Measurements from ENCODE around the gene MAP10. TPM values are rescaled to one million over a fixed set of nuclear protein-coding genes. Genes with fewer than 3 reads are reported as not detected.
"Not testable (repeated sequence)": the region's sequence is repeated elsewhere in the genome, so short reads cannot be mapped to it uniquely, and the experiment has no call there.

The MAP10 gene
- total RNA-seq, 1 donor from 2014 or later: 2.1 TPM

GRCh38 chr1:232773752-232774151, 31.5 kb upstream of the MAP10 start:
- Histone ChIP-seq H3K9me3 (ENCODE audit: control insufficient read depth in 3 of 3, low read length in 3 of 3) (no peaks in the 10 kb centered on the region), H3K27ac (ENCODE audit: low read depth, low read length) (no peak overlapping the region), H3K9ac (ENCODE audit: low read depth in 1 of 3, low read length in 3 of 3) (no peak overlapping the region), H3K4me1 (ENCODE audit: control insufficient read depth in 3 of 3, insufficient read depth in 3 of 3, low read length in 3 of 3) (peaks cover 0 to 1% (median under 1%) of the 10 kb centered on the region in 3 donors), H3K36me3 (ENCODE audit: control insufficient read depth in 3 of 3, insufficient read depth in 3 of 3, low read length in 3 of 3) (no peaks in the 10 kb centered on the region), H3K27me3 (ENCODE audit: control insufficient read depth in 3 of 3, insufficient read depth in 3 of 3, low read length in 3 of 3) (no peaks in the 10 kb centered on the region), H3K4me3 (ENCODE audit: low read length in 3 of 3) (no peak overlapping the region)

DNA sequence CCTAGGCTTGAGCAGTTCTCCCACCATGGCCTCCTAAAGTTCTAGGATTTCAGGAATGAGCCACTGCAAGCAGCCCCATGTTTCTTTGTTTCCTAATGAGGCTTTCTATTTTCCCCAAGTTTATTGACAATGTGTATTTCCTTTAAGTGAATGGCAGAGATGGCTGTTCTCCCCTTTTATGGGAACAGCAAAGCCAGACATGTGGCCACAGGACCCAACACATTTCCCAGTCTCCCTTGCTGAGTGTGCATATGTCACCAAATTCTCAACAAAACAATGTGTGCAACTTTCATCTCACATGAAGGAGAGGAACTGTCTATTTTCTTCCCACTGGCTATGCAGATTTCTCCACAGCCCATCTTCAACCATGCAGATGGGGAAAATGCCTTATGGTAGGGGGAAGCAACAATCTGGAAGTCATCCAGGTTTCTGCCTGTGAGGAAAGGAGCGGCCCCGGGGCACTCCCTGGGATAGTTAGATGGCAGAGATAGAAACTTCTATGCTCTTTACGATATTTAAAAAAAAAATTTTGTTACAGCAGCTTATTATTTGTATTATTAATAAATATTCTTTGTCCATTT, 28.6 kb upstream of the MAP10 start:
- Histone ChIP-seq H3K27ac (ENCODE audit: low read depth, low read length) (no peak overlapping the region), H3K27me3 (ENCODE audit: control insufficient read depth in 3 of 3, insufficient read depth in 3 of 3, low read length in 3 of 3) (no peaks in the 10 kb centered on the region), H3K4me3 (ENCODE audit: low read length in 3 of 3) (no peak overlapping the region), H3K9ac (ENCODE audit: low read depth in 1 of 3, low read length in 3 of 3) (no peak overlapping the region), H3K36me3 (ENCODE audit: control insufficient read depth in 3 of 3, insufficient read depth in 3 of 3, low read length in 3 of 3) (no peaks in the 10 kb centered on the region), H3K9me3 (ENCODE audit: control insufficient read depth in 3 of 3, low read length in 3 of 3) (no peaks in the 10 kb centered on the region), H3K4me1 (ENCODE audit: control insufficient read depth in 3 of 3, insufficient read depth in 3 of 3, low read length in 3 of 3) (no peaks in the 10 kb centered on the region)

- Histone ChIP-seq H3K27ac (ENCODE audit: low read depth, low read length) (no peak overlapping the region), H3K27me3 (ENCODE audit: control insufficient read depth in 3 of 3, insufficient read depth in 3 of 3, low read length in 3 of 3) (no peaks in the 10 kb centered on the region), H3K4me3 (ENCODE audit: low read length in 3 of 3) (no peak overlapping the region), H3K9ac (ENCODE audit: low read depth in 1 of 3, low read length in 3 of 3) (no peak overlapping the region), H3K36me3 (ENCODE audit: control insufficient read depth in 3 of 3, insufficient read depth in 3 of 3, low read length in 3 of 3) (no peaks in the 10 kb centered on the region), H3K9me3 (ENCODE audit: control insufficient read depth in 3 of 3, low read length in 3 of 3) (no peaks in the 10 kb centered on the region), H3K4me1 (ENCODE audit: control insufficient read depth in 3 of 3, insufficient read depth in 3 of 3, low read length in 3 of 3) (peaks cover 0 to 4% (median 3%) of the 10 kb centered on the region in 3 donors)
Measured at GRCh38 chr1:232780354-232780753, 24.9 kb upstream of the MAP10 start.

DNA sequence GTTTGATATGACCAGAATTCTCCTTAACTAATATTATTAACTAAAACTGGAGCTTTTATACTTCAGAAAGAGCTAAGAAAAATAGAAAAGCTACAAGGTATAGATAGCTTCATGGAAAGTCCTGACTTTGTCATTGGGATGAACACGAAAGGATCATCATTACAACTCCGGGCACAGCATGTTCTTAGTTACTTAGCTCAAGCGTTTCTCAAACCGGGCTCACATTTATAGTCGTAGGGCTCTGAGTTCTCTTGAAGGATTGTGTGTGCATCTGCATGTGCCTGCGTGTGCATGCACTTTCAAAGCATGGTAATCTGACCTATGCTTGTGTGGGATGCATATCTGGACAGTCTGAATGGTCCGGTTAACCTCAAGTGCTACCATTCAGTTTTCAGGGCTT, 20.4 kb upstream of the MAP10 start:
- Histone ChIP-seq H3K36me3 (ENCODE audit: control insufficient read depth in 3 of 3, insufficient read depth in 3 of 3, low read length in 3 of 3) (no peaks in the 10 kb centered on the region), H3K27ac (ENCODE audit: low read depth, low read length) (no peak overlapping the region), H3K4me1 (ENCODE audit: control insufficient read depth in 3 of 3, insufficient read depth in 3 of 3, low read length in 3 of 3) (peaks cover 0 to 4% (median 3%) of the 10 kb centered on the region in 3 donors), H3K9me3 (ENCODE audit: control insufficient read depth in 3 of 3, low read length in 3 of 3) (no peaks in the 10 kb centered on the region), H3K4me3 (ENCODE audit: low read length in 3 of 3) (no peak overlapping the region), H3K9ac (ENCODE audit: low read depth in 1 of 3, low read length in 3 of 3) (peak overlapping the region in 1 of 3 donors; percentile 65), H3K27me3 (ENCODE audit: control insufficient read depth in 3 of 3, insufficient read depth in 3 of 3, low read length in 3 of 3) (no peaks in the 10 kb centered on the region)

DNA sequence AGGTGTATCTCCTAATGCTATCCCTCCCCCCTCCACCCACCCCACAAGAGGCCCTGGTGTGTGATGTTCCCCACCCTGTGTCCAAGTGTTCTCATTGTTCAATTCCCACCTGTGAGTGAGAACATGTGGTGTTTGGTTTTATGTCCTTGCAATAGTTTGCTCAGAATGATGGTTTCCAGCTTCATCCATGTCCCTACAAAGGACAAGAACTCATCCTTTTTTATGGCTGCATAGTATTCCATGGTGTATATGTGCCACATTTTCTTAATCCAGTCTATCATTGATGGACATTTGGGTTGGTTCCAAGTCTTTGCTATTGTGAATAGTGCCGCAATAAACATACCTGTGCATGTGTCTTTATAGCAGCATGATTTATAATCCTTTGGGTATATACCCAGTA, 19.6 kb upstream of the MAP10 start:
- H3K9me3 ChIP-seq (ENCODE audit: control insufficient read depth in 3 of 3, low read length in 3 of 3); H3K27me3 ChIP-seq (ENCODE audit: control insufficient read depth in 3 of 3, insufficient read depth in 3 of 3, low read length in 3 of 3); H3K36me3 ChIP-seq (ENCODE audit: control insufficient read depth in 3 of 3, insufficient read depth in 3 of 3, low read length in 3 of 3); H3K4me1 ChIP-seq (ENCODE audit: control insufficient read depth in 3 of 3, insufficient read depth in 3 of 3, low read length in 3 of 3); H3K9ac ChIP-seq (ENCODE audit: low read depth in 1 of 3, low read length in 3 of 3); H3K27ac ChIP-seq (ENCODE audit: low read depth, low read length); H3K4me3 ChIP-seq (ENCODE audit: low read length in 3 of 3): not testable (repeated sequence)

GRCh38 chr1:232786845-232787455, 18.3 kb upstream of the MAP10 start:
- Histone ChIP-seq H3K27me3 (ENCODE audit: control insufficient read depth in 3 of 3, insufficient read depth in 3 of 3, low read length in 3 of 3) (no peaks in the 10 kb centered on the region), H3K9me3 (ENCODE audit: control insufficient read depth in 3 of 3, low read length in 3 of 3) (no peaks in the 10 kb centered on the region), H3K36me3 (ENCODE audit: control insufficient read depth in 3 of 3, insufficient read depth in 3 of 3, low read length in 3 of 3) (no peaks in the 10 kb centered on the region), H3K27ac (ENCODE audit: low read depth, low read length) (no peak overlapping the region), H3K4me3 (ENCODE audit: low read length in 3 of 3) (no peak overlapping the region), H3K9ac (ENCODE audit: low read depth in 1 of 3, low read length in 3 of 3) (no peak overlapping the region), H3K4me1 (ENCODE audit: control insufficient read depth in 3 of 3, insufficient read depth in 3 of 3, low read length in 3 of 3) (peaks cover 0 to 4% (median 3%) of the 10 kb centered on the region in 3 donors)

DNA sequence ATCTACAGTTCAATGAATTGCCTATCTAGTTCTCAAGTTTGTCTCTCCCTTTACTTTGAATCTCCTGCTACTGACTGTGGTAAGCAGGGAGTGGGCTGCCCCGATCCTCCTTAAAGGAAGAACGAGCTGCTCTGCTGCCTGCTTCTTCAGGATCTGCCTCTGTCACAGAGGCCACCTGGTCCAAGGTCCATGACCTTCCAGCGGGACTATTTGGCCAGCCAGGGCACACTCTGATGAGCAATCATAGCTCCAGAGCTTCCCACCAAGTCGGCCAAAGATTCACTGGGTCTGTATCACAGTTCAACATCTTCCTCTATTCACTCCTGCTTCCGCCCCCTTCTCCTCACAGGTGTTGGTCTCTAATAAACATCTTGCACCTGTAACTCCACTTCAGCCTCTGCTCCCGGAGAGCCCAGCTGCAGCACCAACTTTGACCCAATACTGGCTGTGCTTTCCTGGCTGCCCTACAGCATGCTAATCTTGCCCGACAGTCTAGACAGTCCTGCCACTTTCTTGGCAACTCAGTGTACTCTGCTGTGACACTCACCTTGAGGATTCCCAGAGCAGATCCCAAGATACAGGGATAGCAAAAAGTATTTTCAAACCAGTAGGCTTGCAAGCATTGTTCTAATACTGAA, 16.9 kb upstream of the MAP10 start:
- no peak overlapping the region for H3K27ac ChIP-seq (ENCODE audit: low read depth, low read length)
- no peaks in the 10 kb centered on the region for H3K27me3 ChIP-seq (ENCODE audit: control insufficient read depth in 3 of 3, insufficient read depth in 3 of 3, low read length in 3 of 3)
- H3K9ac ChIP-seq (ENCODE audit: low read depth in 1 of 3, low read length in 3 of 3): no peak overlapping the region
- H3K4me3 ChIP-seq (ENCODE audit: low read length in 3 of 3): no peak overlapping the region
- peaks cover 3 to 5% (median 4%) of the 10 kb centered on the region in 3 donors for H3K4me1 ChIP-seq (ENCODE audit: control insufficient read depth in 3 of 3, insufficient read depth in 3 of 3, low read length in 3 of 3)
- no peaks in the 10 kb centered on the region for H3K9me3 ChIP-seq (ENCODE audit: control insufficient read depth in 3 of 3, low read length in 3 of 3)
- H3K36me3 ChIP-seq (ENCODE audit: control insufficient read depth in 3 of 3, insufficient read depth in 3 of 3, low read length in 3 of 3): no peaks in the 10 kb centered on the region

DNA sequence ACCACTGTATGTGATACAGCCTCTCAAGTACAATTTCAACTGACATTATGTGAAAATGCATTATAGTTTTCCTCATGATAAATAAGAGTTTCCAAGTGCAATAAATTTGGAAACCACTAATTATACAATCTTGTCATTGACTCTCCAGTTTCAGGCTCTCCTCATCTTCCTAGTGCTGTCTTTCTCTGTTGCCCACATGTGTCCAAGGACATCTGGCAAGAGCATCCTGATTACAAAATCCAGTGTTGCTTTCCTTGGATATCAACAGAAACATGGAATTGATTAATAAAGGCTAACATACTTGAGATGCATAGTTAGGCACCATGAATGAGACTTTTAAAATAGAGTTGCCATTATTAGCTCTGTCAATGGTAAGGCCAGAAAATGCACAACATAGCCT, 15.6 kb upstream of the MAP10 start:
- no peak overlapping the region for H3K27ac ChIP-seq (ENCODE audit: low read depth, low read length)
- no peaks in the 10 kb centered on the region for H3K36me3 ChIP-seq (ENCODE audit: control insufficient read depth in 3 of 3, insufficient read depth in 3 of 3, low read length in 3 of 3)
- H3K27me3 ChIP-seq (ENCODE audit: control insufficient read depth in 3 of 3, insufficient read depth in 3 of 3, low read length in 3 of 3): no peaks in the 10 kb centered on the region
- no peak overlapping the region for H3K4me3 ChIP-seq (ENCODE audit: low read length in 3 of 3)
- peaks cover 10 to 15% (median 12%) of the 10 kb centered on the region in 3 donors for H3K4me1 ChIP-seq (ENCODE audit: control insufficient read depth in 3 of 3, insufficient read depth in 3 of 3, low read length in 3 of 3)
- H3K9me3 ChIP-seq (ENCODE audit: control insufficient read depth in 3 of 3, low read length in 3 of 3): no peaks in the 10 kb centered on the region
- H3K9ac ChIP-seq (ENCODE audit: low read depth in 1 of 3, low read length in 3 of 3): no peak overlapping the region

- peaks cover 12 to 31% (median 18%) of the 10 kb centered on the region in 3 donors for H3K4me1 ChIP-seq (ENCODE audit: control insufficient read depth in 3 of 3, insufficient read depth in 3 of 3, low read length in 3 of 3)
- no peak overlapping the region for H3K4me3 ChIP-seq (ENCODE audit: low read length in 3 of 3)
- H3K27ac ChIP-seq (ENCODE audit: low read depth, low read length): no peak overlapping the region
- H3K9me3 ChIP-seq (ENCODE audit: control insufficient read depth in 3 of 3, low read length in 3 of 3): no peaks in the 10 kb centered on the region
- H3K9ac ChIP-seq (ENCODE audit: low read depth in 1 of 3, low read length in 3 of 3): no peak overlapping the region
- H3K27me3 ChIP-seq (ENCODE audit: control insufficient read depth in 3 of 3, insufficient read depth in 3 of 3, low read length in 3 of 3): no peaks in the 10 kb centered on the region
- no peaks in the 10 kb centered on the region for H3K36me3 ChIP-seq (ENCODE audit: control insufficient read depth in 3 of 3, insufficient read depth in 3 of 3, low read length in 3 of 3)
Measured at GRCh38 chr1:232792949-232793348, 12.3 kb upstream of the MAP10 start.

GRCh38 chr1:232793944-232794343, 11.3 kb upstream of the MAP10 start:
- H3K9me3 ChIP-seq (ENCODE audit: control insufficient read depth in 3 of 3, low read length in 3 of 3): no peaks in the 10 kb centered on the region
- no peaks in the 10 kb centered on the region for H3K27me3 ChIP-seq (ENCODE audit: control insufficient read depth in 3 of 3, insufficient read depth in 3 of 3, low read length in 3 of 3)
- H3K9ac ChIP-seq (ENCODE audit: low read depth in 1 of 3, low read length in 3 of 3): no peak overlapping the region
- H3K27ac ChIP-seq (ENCODE audit: low read depth, low read length): peak overlapping the region; percentile 2
- H3K4me3 ChIP-seq (ENCODE audit: low read length in 3 of 3): no peak overlapping the region
- H3K4me1 ChIP-seq (ENCODE audit: control insufficient read depth in 3 of 3, insufficient read depth in 3 of 3, low read length in 3 of 3): peaks cover 12 to 31% (median 18%) of the 10 kb centered on the region in 3 donors
- no peaks in the 10 kb centered on the region for H3K36me3 ChIP-seq (ENCODE audit: control insufficient read depth in 3 of 3, insufficient read depth in 3 of 3, low read length in 3 of 3)
